Subcutaneous abdominal adipose tissue (tissue), 5 donors: ENCODE results near the gene LZTR1.

Experiments
- H3K27ac ChIP-seq: one replicate; pipeline ENCODE4 v1.7.0; 2013; ENCODE audit warnings: low read depth, mild to moderate bottlenecking, inconsistent platforms, low read length, moderate library complexity
- H3K27me3 ChIP-seq, 5 donors: one replicate each; pipeline ENCODE4 v1.7.0; 2013; ENCODE audit warnings: low read length in 5 of 5, inconsistent platforms in 1 of 5; ENCODE audit not compliant: control insufficient read depth in 5 of 5, insufficient read depth in 4 of 5
- H3K36me3 ChIP-seq, 5 donors: one replicate each; pipeline ENCODE4 v1.7.0; 2013; ENCODE audit warnings: low read length in 5 of 5; ENCODE audit not compliant: control insufficient read depth in 5 of 5, insufficient read depth in 5 of 5
- H3K4me1 ChIP-seq, 5 donors: one replicate each; pipeline ENCODE4 v1.7.0; 2013; ENCODE audit warnings: low read length in 5 of 5, mild to moderate bottlenecking in 3 of 5, moderate library complexity in 1 of 5; ENCODE audit not compliant: control insufficient read depth in 5 of 5, insufficient read depth in 5 of 5
- H3K4me3 ChIP-seq, 5 donors: one replicate each; pipeline ENCODE4 v1.7.0; 2013; ENCODE audit warnings: low read length in 5 of 5, low read depth in 1 of 5
- H3K9ac ChIP-seq, 5 donors: one replicate each; pipeline ENCODE4 v1.7.0; 2013; ENCODE audit warnings: low read length in 5 of 5, mild to moderate bottlenecking in 4 of 5, moderate library complexity in 3 of 5
- H3K9me3 ChIP-seq, 5 donors: one replicate each; pipeline ENCODE4 v1.7.0; 2013; ENCODE audit warnings: low read length in 5 of 5; ENCODE audit not compliant: control insufficient read depth in 5 of 5
- donor health status: healthy.
- donor health status: healthy.
- donor health status: healthy.
- donor health status: healthy.
- donor health status: healthy.

Gene LZTR1

DNA sequence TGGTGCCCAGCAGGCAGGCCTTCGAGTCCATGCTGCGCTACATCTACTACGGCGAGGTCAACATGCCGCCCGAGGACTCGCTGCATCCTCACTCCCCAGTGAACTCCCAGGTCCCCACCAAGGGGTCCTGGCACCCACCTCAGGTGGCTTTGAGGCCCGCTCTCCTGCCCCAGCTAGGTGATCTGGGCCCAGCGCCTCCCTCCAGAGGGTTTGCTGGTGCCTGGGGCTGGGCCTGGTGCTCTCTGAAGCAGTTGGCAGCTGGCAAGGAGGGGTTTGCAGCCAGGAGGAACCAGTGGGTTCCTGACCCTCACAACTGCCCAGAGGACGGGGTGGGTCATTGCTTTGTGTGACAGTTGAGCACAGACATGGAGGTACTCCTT is 13.9 kb downstream of the LZTR1 start:
- Histone ChIP-seq H3K36me3 (peaks cover 0 to 91% (median 85%) of the 10 kb centered on the region in 5 donors), H3K9me3 (no peaks in the 10 kb centered on the region), H3K4me1 (peaks cover 6 to 17% (median 15%) of the 10 kb centered on the region in 5 donors), H3K27me3 (no peaks in the 10 kb centered on the region), H3K4me3 (no peak overlapping the region), H3K27ac (no peak overlapping the region), H3K9ac (no peak overlapping the region)

GRCh38 chr22:20996598-20997535 is 14.8 kb downstream of the LZTR1 start:
- no peaks in the 10 kb centered on the region for H3K27me3 ChIP-seq
- peaks cover 0 to 83% (median 77%) of the 10 kb centered on the region in 5 donors for H3K36me3 ChIP-seq
- no peak overlapping the region for H3K27ac ChIP-seq
- no peak overlapping the region for H3K4me3 ChIP-seq
- peaks cover 7 to 23% (median 21%) of the 10 kb centered on the region in 5 donors for H3K4me1 ChIP-seq
- no peak overlapping the region for H3K9ac ChIP-seq
- no peaks in the 10 kb centered on the region for H3K9me3 ChIP-seq

GRCh38 chr22:20997536-20998257 is 15.6 kb downstream of the LZTR1 start:
- H3K4me1 ChIP-seq, result peaks cover 7 to 28% (median 22%) of the 10 kb centered on the region in 5 donors
- H3K27ac ChIP-seq, result no peak overlapping the region
- H3K4me3 ChIP-seq, result no peak overlapping the region
- H3K9me3 ChIP-seq, result no peaks in the 10 kb centered on the region
- no peak overlapping the region for H3K9ac ChIP-seq
- peaks cover 0 to 74% (median 69%) of the 10 kb centered on the region in 5 donors for H3K36me3 ChIP-seq
- no peaks in the 10 kb centered on the region for H3K27me3 ChIP-seq

- H3K4me1 ChIP-seq, result peaks cover 10 to 37% (median 31%) of the 10 kb centered on the region in 5 donors
- no peaks in the 10 kb centered on the region for H3K9me3 ChIP-seq
- peak overlapping the region in 1 of 5 donors; percentile 32 for H3K9ac ChIP-seq
- H3K27ac ChIP-seq, result no peak overlapping the region
- peaks cover 0 to 65% (median 59%) of the 10 kb centered on the region in 5 donors for H3K36me3 ChIP-seq
- no peak overlapping the region for H3K4me3 ChIP-seq
- no peaks in the 10 kb centered on the region for H3K27me3 ChIP-seq
These were observed 16.6 kb downstream of the LZTR1 start for GRCh38 chr22:20998411-20999336.

- no peaks in the 10 kb centered on the region for H3K27me3 ChIP-seq
- H3K9ac ChIP-seq, result peak overlapping the region in 3 of 5 donors; percentile 30 to 91 (median 90)
- no peaks in the 10 kb centered on the region for H3K9me3 ChIP-seq
- peaks cover 0 to 56% (median 50%) of the 10 kb centered on the region in 5 donors for H3K36me3 ChIP-seq
- H3K27ac ChIP-seq, result no peak overlapping the region
- H3K4me3 ChIP-seq, result peak overlapping the region in 1 of 5 donors; percentile 86
- H3K4me1 ChIP-seq, result peaks cover 10 to 39% (median 35%) of the 10 kb centered on the region in 5 donors
These were observed 17.5 kb downstream of the LZTR1 start for GRCh38 chr22:20999350-21000206.

- Histone ChIP-seq H3K4me1 (peaks cover 10 to 39% (median 35%) of the 10 kb centered on the region in 5 donors), H3K9me3 (no peaks in the 10 kb centered on the region), H3K9ac (peak overlapping the region; percentile 56 to 92 (median 91)), H3K27me3 (no peaks in the 10 kb centered on the region), H3K4me3 (peak overlapping the region; percentile 64 to 88 (median 81)), H3K36me3 (peaks cover 0 to 47% (median 42%) of the 10 kb centered on the region in 5 donors), H3K27ac (peak overlapping the region; percentile 95)
These were observed 18.3 kb downstream of the LZTR1 start for GRCh38 chr22:21000207-21000986.

- no peaks in the 10 kb centered on the region for H3K9me3 ChIP-seq
- H3K27me3 ChIP-seq, result no peaks in the 10 kb centered on the region
- H3K4me1 ChIP-seq, result peaks cover 10 to 39% (median 35%) of the 10 kb centered on the region in 5 donors
- peak overlapping the region; percentile 64 to 88 (median 81) for H3K4me3 ChIP-seq
- H3K36me3 ChIP-seq, result peaks cover 0 to 40% (median 36%) of the 10 kb centered on the region in 5 donors
- H3K27ac ChIP-seq, result peak overlapping the region; percentile 95
- peak overlapping the region; percentile 56 to 92 (median 91) for H3K9ac ChIP-seq
These were observed 19.0 kb downstream of the LZTR1 start for GRCh38 chr22:21000987-21001600.
